Gastroesophageal sphincter (tissue), 3 donors: ENCODE measurements around the gene TMPRSS9.
"Not testable (repeated sequence)": the region's sequence is repeated elsewhere in the genome, so short reads cannot be mapped to it uniquely, and the experiment has no call there.

ENCODE experiments used
- CTCF ChIP-seq, 4 experiments: fragments of 200-600 bp in 2 of 4; fragments of 450-650 bp in 2 of 4; sonication (generic) in 1 of 4; IDR thresholded peaks; one replicate each; pipeline ENCODE4 v1.5.1; 2017 to 2019; ENCODE audit warnings: antibody characterized with exemption in 4 of 4, mild to moderate bottlenecking in 2 of 4, moderate library complexity in 2 of 4
- EP300 ChIP-seq: sonication (generic); formaldehyde crosslinking; IDR thresholded peaks from one replicate; pipeline ENCODE4 v1.6.1; 2017; ENCODE audit warnings: antibody characterized with exemption, mild to moderate bottlenecking
- POLR2A ChIP-seq, 2 donors: fragments of 450-650 bp; IDR thresholded peaks; one replicate each; pipeline ENCODE4 v1.6.1; 2017; ENCODE audit warnings: antibody characterized with exemption in 2 of 2, mild to moderate bottlenecking in 2 of 2, moderate library complexity in 1 of 2
- POLR2AphosphoS5 ChIP-seq: sonication (generic); formaldehyde crosslinking; IDR thresholded peaks from one replicate; pipeline ENCODE4 v1.6.1; 2017; ENCODE audit warnings: antibody characterized with exemption

GRCh38 chr19:2458776-2459175 lies 98.7 kb downstream of the TMPRSS9 start:
- TF ChIP-seq CTCF (IDR thresholded peaks at IDR 0.05); POLR2A (IDR thresholded peaks at IDR 0.05); POLR2AphosphoS5; EP300: not testable (repeated sequence)
